Erythroblast (primary cell): ENCODE results near the gene SOST.

Experiments used
- GATA1 ChIP-seq: IDR thresholded peaks from 2 replicates; pipeline ENCODE4 v1.6.1; 2011; ENCODE audit warnings: low read depth, mild to moderate bottlenecking, control low read depth, low read length, moderate library complexity
- POLR2A ChIP-seq: IDR thresholded peaks from 2 replicates; pipeline ENCODE4 v1.6.1; 2011; ENCODE audit warnings: mild to moderate bottlenecking, low read length

DNA sequence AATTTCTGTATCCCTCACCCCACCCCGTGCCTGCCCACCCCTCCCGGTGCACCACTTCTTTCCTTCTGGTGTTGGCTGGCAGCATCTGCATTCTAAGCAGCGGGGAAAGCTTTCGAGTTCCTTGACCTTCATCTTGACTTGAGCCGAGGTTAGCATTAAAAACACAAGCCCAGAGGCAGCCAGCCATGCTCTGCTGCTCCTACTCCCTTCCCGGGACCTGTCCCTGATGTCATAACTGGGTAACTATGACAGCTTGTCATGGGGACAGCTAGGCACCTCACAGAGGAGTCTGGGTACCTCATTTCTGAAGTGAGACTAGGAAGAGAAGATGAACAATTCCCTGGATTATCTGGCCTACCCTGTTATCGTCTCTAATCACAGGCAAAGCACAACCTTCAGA is 21.5 kb upstream of the SOST start, which contains the start of gene CFAP97D1:
- TF ChIP-seq POLR2A (no peak), GATA1 (no peak)
